Measurements from ENCODE around the gene NDUFA8.
A peak's percentile ranks its signal among the peaks of the same experiment; 100 is the strongest.

NDUFA8 gene

DNA sequence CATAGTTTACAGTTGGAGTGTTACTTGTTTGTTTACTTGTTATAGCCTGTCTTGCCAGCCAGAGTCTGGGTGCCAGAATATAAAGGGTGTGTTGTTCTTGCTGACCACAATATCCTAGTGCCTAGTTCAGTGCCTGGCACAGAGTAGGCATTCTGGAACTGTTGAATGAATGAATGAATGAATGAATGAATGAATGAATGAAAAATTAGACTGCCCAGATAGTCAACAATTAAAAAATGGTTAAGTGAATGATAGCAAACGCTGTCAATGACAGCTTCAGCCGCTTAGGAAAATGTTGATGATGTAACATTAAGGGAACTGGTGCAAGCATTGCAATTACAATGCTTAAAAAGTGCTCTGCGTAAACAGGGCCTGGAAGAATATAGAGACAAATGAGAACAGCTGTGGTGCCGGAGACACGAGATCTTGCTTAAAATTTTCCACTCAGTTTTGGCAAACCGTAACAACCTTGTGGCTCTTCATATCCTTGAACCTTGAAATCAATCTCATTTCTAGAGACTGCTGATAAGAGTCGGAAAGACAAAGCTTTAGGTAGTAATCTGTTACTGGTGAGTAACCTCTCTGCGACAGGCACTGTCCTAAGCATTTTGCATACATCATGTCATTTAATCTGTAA lies 61.8 kb downstream of the NDUFA8 start:
- DNase-seq (ENCODE audit: low read depth): no peak

DNA sequence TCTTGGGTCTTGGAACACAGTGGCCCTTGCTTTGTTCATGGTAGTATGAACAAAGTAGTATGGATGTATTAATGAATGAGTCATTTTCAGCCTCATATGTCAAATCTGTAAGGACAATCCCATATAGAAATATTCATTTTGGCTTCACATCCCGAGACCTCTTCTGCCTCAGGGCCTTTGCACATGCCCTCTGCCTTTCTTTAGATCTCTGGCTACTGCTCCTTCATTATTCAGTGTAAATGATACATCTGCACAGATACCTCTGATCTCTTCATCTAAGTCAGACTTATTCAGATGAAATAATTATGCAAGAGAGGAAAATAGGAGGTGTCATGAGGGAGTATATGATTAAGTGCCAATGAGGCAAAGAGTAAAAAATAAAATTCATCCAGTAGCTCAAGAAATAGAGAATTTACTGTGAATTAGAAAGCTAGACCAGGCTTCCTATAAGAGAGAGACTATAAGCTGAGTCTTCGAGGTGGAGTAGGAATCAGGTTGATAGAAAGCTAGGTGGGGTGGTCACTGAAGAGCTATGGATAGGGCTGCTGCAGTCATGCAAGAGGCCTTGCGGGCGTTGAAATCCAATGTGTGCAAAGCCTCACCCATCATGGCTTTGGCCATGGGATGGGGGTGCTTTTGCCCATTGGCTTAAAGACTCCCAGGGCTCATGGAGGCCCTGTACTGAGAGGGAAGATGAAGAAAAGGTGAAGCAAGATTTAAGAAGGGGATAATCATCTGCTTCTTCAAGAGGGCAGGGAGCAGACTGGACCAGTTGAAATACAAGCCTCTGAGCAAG lies 62.8 kb downstream of the NDUFA8 start:
- no peak for DNase-seq (ENCODE audit: low read depth)

DNA sequence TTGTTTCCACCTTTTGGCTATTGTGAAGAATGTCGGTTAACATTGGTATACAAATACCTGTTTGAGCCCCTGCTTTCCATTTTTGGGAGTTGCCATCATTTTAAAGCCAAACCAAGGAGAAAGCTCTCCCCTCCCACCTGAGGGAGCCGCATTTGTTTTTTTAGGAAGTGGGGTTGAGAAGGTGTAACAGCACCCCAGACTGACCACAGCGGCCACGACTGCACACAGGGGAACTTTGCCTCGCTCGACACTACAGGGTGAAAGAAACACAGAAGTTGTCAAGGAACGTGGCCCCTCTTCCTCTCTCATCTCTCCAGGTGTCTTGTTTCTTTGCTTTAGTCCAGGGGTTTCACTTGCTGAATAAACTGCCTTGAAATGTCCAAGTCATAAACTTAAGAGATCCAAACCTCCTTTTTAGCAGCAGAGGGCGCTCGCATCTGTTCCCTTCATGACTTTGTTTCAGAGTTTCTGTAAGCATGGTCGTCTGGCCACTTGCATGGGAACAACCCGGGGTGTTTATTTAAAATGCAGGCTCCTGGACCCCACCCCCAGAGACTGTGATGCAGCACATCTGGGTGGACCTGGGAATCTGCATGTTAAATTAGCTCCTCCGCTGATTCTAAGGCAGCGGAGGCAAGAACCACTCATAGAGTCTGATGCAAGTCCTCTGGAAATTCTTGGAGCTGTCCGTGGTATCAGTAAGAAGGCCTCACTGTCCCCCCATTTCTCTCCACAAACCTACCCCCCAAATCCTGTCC lies 64.4 kb downstream of the NDUFA8 start:
- DNase-seq (ENCODE audit: low read depth): peak; percentile 35
